IPS-18a (cell line): ENCODE measurements around the gene KIZ.

Experiments used
- H3K27ac ChIP-seq: one replicate; pipeline ENCODE4 v1.5.1; 2013; ENCODE audit warnings: low read length
- H3K27me3 ChIP-seq: one replicate; pipeline ENCODE4 v1.6.1; 2013; ENCODE audit warnings: mild to moderate bottlenecking, low read length; ENCODE audit not compliant: control insufficient read depth, insufficient read depth
- H3K36me3 ChIP-seq: one replicate; pipeline ENCODE4 v1.6.1; 2013; ENCODE audit warnings: low read depth, low read length; ENCODE audit not compliant: control insufficient read depth
- H3K4me1 ChIP-seq: one replicate; pipeline ENCODE4 v1.6.1; 2013; ENCODE audit warnings: low read depth, low read length; ENCODE audit not compliant: control insufficient read depth
- H3K4me3 ChIP-seq: one replicate; pipeline ENCODE4 v1.5.1; 2013; ENCODE audit warnings: low read length
- H3K9ac ChIP-seq: one replicate; pipeline ENCODE4 v1.6.1; 2013; ENCODE audit warnings: mild to moderate bottlenecking, low read length, moderate library complexity
- H3K9me3 ChIP-seq: one replicate; pipeline ENCODE4 v1.6.1; 2013; ENCODE audit warnings: low read depth, low read length; ENCODE audit not compliant: control insufficient read depth

KIZ gene

GRCh38 chr20:21106171-21107017 is 19.5 kb upstream of the KIZ start, which contains the start of gene LINC00237:
Gene LINC00237 (minus strand): TSS chr20:21106358.
- H3K9me3 ChIP-seq = no peaks in the 10 kb centered on the region
- H3K27me3 ChIP-seq = peaks cover 82% of the 10 kb centered on the region
- H3K4me1 ChIP-seq = peaks cover 29% of the 10 kb centered on the region
- no peak within 1 kb of the TSS for H3K27ac ChIP-seq
- H3K9ac ChIP-seq = no peak within 1 kb of the TSS
- peak within 1 kb of the TSS; percentile 49 for H3K4me3 ChIP-seq
- H3K36me3 ChIP-seq = no peaks in the 10 kb centered on the region

- Histone ChIP-seq H3K9me3 (no peaks in the 10 kb centered on the region), H3K4me3 (no peak overlapping the region), H3K4me1 (peaks cover 19% of the 10 kb centered on the region), H3K27ac (no peak overlapping the region), H3K36me3 (no peaks in the 10 kb centered on the region), H3K9ac (no peak overlapping the region), H3K27me3 (peaks cover 54% of the 10 kb centered on the region)
Measured at GRCh38 chr20:21109144-21109543, 16.7 kb upstream of the KIZ start.

DNA sequence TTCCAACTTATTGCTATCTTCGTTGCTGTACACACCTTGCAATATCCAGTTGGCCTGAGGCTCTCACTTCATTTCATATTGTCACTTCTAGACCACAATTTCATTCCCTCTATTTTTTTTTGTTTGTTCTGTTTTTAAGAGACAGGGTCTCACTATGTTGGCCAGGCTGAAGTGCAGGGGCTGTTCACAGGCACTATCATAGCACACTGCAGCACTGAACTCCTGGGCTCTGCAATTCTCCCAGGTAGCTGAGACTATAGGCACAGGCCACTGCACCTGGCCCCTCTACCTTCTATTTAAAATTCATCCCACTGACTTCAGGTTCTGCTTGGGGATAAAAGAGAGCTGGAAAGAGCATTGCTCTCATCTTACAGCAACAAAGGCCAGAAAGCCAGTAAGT is 15.1 kb upstream of the KIZ start:
- Histone ChIP-seq H3K27me3 (peaks cover 38% of the 10 kb centered on the region), H3K27ac (no peak overlapping the region), H3K9ac (no peak overlapping the region), H3K9me3 (no peaks in the 10 kb centered on the region), H3K4me1 (peaks cover 10% of the 10 kb centered on the region), H3K36me3 (no peaks in the 10 kb centered on the region), H3K4me3 (no peak overlapping the region)

GRCh38 chr20:21111416-21111815 is 14.5 kb upstream of the KIZ start:
- Histone ChIP-seq H3K4me3 (no peak overlapping the region), H3K36me3 (no peaks in the 10 kb centered on the region), H3K27ac (no peak overlapping the region), H3K4me1 (peaks cover 8% of the 10 kb centered on the region), H3K9me3 (no peaks in the 10 kb centered on the region), H3K9ac (no peak overlapping the region), H3K27me3 (peaks cover 32% of the 10 kb centered on the region)

GRCh38 chr20:21113697-21114096 is 12.2 kb upstream of the KIZ start:
- no peaks in the 10 kb centered on the region for H3K9me3 ChIP-seq
- H3K4me3 ChIP-seq = no peak overlapping the region
- H3K27ac ChIP-seq = no peak overlapping the region
- H3K4me1 ChIP-seq = no peaks in the 10 kb centered on the region
- H3K36me3 ChIP-seq = no peaks in the 10 kb centered on the region
- H3K9ac ChIP-seq = no peak overlapping the region
- peaks cover 9% of the 10 kb centered on the region for H3K27me3 ChIP-seq

DNA sequence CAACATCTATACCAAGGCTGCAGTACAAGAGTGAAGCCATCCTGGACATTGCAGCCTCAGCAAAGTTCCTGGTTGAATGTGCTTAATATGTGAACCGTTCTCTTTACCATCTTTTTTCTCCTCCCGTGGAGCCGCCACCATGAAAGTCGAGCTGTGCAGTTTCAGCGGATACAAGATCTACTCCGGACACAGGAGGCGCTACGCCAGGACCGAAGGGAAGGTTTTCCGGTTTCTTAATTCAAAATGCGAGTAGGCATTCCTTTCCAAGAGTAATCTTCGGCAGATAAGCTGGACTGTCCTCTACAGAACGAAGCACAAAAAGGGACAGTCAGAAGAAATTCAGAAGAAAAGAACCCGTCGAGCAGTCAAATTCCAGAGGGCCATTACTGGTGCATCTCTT is 11.3 kb upstream of the KIZ start:
- Histone ChIP-seq H3K9me3 (no peaks in the 10 kb centered on the region), H3K36me3 (no peaks in the 10 kb centered on the region), H3K9ac (no peak overlapping the region), H3K4me1 (no peaks in the 10 kb centered on the region), H3K27ac (no peak overlapping the region), H3K4me3 (no peak overlapping the region), H3K27me3 (peaks cover under 1% of the 10 kb centered on the region)

DNA sequence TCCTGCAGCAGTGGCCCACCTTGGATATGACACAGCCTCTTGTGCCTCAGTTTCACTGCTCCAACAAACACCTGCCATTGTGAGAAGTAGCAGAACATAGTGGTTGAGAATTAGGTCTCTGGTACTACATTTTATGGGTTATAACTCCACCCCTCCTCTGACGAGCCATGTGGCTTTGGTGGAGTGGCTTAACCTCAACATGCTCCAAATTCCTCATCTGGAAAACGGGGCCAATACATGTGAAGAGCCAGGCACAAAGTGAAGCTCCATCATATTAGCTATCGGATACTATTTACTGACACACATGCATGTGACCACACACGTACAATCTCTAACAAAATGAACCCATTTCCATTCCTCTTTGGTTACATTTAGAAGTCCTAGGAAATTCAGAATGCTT is 8.4 kb upstream of the KIZ start:
- H3K36me3 ChIP-seq = no peaks in the 10 kb centered on the region
- no peak overlapping the region for H3K27ac ChIP-seq
- H3K27me3 ChIP-seq = no peaks in the 10 kb centered on the region
- H3K9me3 ChIP-seq = no peaks in the 10 kb centered on the region
- no peak overlapping the region for H3K9ac ChIP-seq
- no peaks in the 10 kb centered on the region for H3K4me1 ChIP-seq
- H3K4me3 ChIP-seq = no peak overlapping the region

DNA sequence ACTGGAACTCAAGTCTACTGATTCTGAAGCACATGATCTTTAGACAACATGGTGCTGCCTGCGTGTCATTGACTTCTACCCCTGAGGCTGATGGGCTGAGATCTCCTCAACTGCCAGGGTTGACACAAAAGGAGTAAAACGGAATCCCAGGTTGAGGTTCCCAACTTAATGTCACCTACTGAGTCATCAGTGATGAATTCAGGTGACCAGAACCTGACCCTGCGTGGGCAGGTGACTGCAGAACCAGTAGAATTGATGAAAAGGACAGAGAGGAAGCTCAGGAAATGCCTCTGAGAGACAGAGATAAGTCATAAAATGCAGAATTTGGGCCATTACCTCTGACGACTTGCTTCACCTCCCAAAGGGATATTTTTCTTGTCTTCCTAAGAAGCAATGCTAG is 7.7 kb upstream of the KIZ start:
- H3K36me3 ChIP-seq = no peaks in the 10 kb centered on the region
- no peak overlapping the region for H3K9ac ChIP-seq
- H3K4me1 ChIP-seq = no peaks in the 10 kb centered on the region
- H3K4me3 ChIP-seq = no peak overlapping the region
- H3K27me3 ChIP-seq = no peaks in the 10 kb centered on the region
- no peaks in the 10 kb centered on the region for H3K9me3 ChIP-seq
- H3K27ac ChIP-seq = no peak overlapping the region

GRCh38 chr20:21118782-21119181 is 7.1 kb upstream of the KIZ start:
- Histone ChIP-seq H3K4me1 (no peaks in the 10 kb centered on the region), H3K27me3 (no peaks in the 10 kb centered on the region), H3K9me3 (no peaks in the 10 kb centered on the region), H3K27ac (no peak overlapping the region), H3K36me3 (no peaks in the 10 kb centered on the region), H3K9ac (no peak overlapping the region), H3K4me3 (no peak overlapping the region)

- no peaks in the 10 kb centered on the region for H3K36me3 ChIP-seq
- H3K4me3 ChIP-seq = no peak overlapping the region
- no peak overlapping the region for H3K9ac ChIP-seq
- H3K27ac ChIP-seq = no peak overlapping the region
- H3K4me1 ChIP-seq = peaks cover 5% of the 10 kb centered on the region
- H3K9me3 ChIP-seq = no peaks in the 10 kb centered on the region
- H3K27me3 ChIP-seq = peaks cover 8% of the 10 kb centered on the region
Measured at GRCh38 chr20:21124190-21124589, 1.7 kb upstream of the KIZ start.

DNA sequence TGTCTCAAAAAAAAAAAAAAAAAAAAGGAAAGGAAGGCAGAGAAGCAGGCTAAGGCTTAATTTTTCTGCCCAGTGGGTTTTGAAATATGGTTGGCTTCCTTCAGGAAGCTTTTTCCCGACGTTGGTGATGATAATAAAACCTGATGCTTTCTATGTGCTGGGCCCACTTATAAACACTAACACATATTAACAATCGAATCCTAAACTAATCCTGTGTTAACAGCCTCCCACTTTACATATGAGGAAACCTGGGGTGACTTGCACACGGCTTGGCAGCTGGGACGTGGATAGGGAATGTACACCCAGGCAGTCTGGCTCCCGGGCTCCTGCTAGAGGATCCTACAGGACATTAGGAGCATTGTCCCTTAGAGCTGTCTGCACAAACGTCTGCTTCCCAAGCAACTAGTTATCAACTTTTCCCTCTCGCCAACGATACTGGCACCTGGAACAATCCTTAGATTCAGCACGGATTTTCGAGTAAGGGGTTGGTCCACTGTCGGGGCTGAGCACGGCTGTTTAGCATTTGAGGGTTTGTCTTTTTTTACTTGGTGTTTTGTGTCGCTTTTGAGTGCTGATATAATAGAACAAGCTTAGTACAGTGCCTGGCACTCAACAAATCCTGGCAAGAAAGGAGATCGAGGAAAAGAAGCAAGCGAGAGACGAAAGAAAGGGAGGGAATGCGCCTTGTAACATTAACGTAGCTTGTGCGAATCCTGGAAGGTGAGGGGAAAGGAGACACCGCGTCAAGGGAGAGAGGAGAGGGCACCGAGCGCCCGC is 622 bp upstream of the KIZ start:
- peak overlapping the region; percentile 40 for H3K9ac ChIP-seq
- peaks cover 9% of the 10 kb centered on the region for H3K4me1 ChIP-seq
- no peak overlapping the region for H3K27ac ChIP-seq
- H3K36me3 ChIP-seq = no peaks in the 10 kb centered on the region
- H3K4me3 ChIP-seq = peak overlapping the region; percentile 90
- peaks cover 8% of the 10 kb centered on the region for H3K27me3 ChIP-seq
- no peaks in the 10 kb centered on the region for H3K9me3 ChIP-seq

- peak overlapping the region; percentile 69 for H3K9ac ChIP-seq
- no peaks in the 10 kb centered on the region for H3K36me3 ChIP-seq
- peaks cover 10% of the 10 kb centered on the region for H3K4me1 ChIP-seq
- H3K27ac ChIP-seq = no peak overlapping the region
- H3K4me3 ChIP-seq = peak overlapping the region; percentile 94
- H3K9me3 ChIP-seq = no peaks in the 10 kb centered on the region
- H3K27me3 ChIP-seq = peaks cover 8% of the 10 kb centered on the region
Measured at GRCh38 chr20:21126581-21126870, 644 bp downstream of the KIZ start.
